Fibroblast of the aortic adventitia (primary cell): ENCODE results near the gene KRT81. TPM values are rescaled to one million over a fixed set of nuclear protein-coding genes. Genes with fewer than 3 reads are reported as not detected.
"Not testable (repeated sequence)": the region's sequence is repeated elsewhere in the genome, so short reads cannot be mapped to it uniquely, and the experiment has no call there.

Source experiments
- DNase-seq: peaks from one replicate; pipeline ENCODE4 v3.0.0-alpha.2; 2010; ENCODE audit warnings: low read depth
- H3K4me3 ChIP-seq: 2 replicates; pipeline ENCODE4 v1.5.1; 2011; ENCODE audit warnings: low read depth, mild to moderate bottlenecking, control low read depth, low read length, moderate library complexity
- total RNA-seq: library from RNA; depleted of rRNA; stranded (reverse); fragments of >200 nt; gene quantifications from 2 replicates; pipeline ENCODE4 v1.2.3, GENCODE V29; 2012; ENCODE audit warnings: low replicate concordance
- TF ChIP-seq, protein P1 (sequence below): IDR thresholded peaks from 2 replicates; pipeline ENCODE4 v1.5.1; 2011; ENCODE audit warnings: mild to moderate bottlenecking, low read length, control low read depth, inconsistent platforms; ENCODE audit not compliant: insufficient read depth

The KRT81 gene
- total RNA-seq, 1 donor: not detected

DNA sequence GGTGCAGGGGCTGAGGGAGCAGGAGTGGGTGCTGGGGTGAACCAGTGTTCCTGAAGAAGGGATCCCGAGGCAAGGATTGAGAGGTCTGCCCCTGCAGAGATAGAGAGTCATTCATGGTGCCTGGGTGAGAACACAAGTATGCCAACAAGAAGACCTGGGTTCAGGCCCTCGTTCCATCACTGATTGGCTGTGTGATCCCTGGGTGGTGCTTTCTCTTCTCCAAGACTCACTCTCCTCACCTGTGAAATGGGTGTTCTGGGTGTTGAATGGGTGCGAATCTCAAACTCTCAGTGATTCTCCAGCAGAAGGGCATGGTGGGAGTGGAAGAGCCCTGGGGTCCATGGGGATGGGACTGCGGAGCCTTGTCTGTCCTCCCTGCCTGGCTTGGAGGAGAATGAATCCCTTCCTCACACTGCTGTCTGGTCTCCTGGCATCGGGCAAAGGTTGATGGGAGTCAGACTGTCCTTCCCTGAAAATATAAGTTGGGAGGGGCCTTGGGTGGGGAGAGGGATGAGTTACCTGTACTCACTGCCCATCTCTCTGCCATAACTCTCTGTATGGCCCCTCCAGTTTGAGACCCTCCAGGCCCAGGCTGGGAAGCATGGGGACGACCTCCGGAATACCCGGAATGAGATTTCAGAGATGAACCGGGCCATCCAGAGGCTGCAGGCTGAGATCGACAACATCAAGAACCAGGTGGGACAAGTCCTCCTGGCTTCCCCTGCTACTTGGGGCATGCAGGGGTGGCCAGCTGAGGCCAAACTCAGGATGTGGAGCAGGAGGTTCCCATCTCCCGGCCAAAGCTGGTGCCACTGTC is 48.7 kb downstream of the KRT81 start:
- DNase-seq: no peak
- TF ChIP-seq, protein P1, sequence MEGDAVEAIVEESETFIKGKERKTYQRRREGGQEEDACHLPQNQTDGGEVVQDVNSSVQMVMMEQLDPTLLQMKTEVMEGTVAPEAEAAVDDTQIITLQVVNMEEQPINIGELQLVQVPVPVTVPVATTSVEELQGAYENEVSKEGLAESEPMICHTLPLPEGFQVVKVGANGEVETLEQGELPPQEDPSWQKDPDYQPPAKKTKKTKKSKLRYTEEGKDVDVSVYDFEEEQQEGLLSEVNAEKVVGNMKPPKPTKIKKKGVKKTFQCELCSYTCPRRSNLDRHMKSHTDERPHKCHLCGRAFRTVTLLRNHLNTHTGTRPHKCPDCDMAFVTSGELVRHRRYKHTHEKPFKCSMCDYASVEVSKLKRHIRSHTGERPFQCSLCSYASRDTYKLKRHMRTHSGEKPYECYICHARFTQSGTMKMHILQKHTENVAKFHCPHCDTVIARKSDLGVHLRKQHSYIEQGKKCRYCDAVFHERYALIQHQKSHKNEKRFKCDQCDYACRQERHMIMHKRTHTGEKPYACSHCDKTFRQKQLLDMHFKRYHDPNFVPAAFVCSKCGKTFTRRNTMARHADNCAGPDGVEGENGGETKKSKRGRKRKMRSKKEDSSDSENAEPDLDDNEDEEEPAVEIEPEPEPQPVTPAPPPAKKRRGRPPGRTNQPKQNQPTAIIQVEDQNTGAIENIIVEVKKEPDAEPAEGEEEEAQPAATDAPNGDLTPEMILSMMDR: no peak

DNA sequence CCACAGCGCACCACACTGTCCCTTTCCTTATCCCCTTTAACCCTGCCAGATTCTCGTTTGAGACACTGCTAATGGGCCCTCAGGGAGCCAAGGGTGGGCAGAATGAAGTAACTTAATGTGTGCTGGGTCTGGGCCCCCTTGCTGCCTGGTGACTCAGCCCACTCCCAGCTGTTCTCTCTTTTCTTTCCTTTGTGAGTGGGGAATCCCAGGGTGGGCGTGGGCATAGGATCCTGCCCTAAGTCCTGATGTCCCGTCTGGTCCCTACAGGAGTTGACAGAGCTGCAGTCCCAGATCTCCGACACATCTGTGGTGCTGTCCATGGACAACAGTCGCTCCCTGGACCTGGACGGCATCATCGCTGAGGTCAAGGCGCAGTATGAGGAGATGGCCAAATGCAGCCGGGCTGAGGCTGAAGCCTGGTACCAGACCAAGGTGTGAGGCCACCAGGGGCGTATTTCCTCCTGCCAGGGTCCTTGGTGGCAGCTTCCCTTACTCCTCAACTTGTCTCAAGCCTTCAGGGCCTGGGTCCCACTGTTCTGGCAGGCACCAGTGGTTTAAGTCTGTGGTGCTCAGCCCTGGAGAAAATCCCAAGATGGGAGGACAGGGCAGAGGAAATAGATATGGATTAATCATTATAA is 50.0 kb downstream of the KRT81 start:
- TF ChIP-seq, protein P1: no peak
- DNase-seq: no peak
- no peak overlapping the region for H3K4me3 ChIP-seq

More for the DNA sequence above, 48.7 kb downstream of the KRT81 start:
- no peak overlapping the region for H3K4me3 ChIP-seq

DNA sequence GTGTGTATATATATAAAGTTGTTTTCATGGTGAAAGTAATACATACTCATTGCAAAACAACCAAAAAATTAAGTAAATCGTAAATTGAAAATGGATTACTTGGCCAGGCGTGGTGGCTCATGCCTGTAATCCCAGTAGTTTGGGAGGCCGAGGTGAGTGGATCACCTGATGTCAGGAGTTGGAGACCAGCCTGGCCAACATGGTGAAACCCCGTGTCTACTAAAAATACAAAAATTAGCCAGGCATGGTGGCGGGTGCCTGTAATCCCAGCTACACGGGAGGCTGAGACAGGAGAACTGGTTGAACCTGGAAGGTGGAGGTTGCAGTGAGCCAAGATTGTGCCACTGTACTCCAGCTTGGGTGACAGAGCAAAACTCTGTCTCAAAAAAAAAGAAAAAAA is 51.1 kb downstream of the KRT81 start:
- not testable (repeated sequence) for H3K4me3 ChIP-seq, DNase-seq

DNA sequence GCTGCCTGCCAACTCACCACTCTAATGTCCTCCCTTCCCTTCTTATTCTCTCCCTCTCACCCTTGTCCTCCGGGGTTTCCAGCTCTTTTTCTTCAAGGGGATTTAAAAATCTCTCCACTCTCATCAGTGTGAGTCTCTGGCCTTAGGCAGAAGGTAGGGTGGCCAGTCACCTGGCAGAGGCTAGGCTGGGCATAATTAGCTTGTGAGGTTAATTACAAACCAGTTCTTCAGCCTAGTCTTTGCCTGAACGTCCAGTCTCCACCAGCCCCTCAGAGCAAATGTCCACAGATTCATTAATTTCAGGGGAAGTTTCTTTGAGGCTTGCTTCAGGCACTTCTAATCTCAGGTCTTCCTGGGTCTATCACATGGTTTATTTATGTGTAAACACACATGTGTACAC is 51.6 kb downstream of the KRT81 start:
- DNase-seq: no peak
- TF ChIP-seq, protein P1: no peak
- H3K4me3 ChIP-seq: no peak overlapping the region

DNA sequence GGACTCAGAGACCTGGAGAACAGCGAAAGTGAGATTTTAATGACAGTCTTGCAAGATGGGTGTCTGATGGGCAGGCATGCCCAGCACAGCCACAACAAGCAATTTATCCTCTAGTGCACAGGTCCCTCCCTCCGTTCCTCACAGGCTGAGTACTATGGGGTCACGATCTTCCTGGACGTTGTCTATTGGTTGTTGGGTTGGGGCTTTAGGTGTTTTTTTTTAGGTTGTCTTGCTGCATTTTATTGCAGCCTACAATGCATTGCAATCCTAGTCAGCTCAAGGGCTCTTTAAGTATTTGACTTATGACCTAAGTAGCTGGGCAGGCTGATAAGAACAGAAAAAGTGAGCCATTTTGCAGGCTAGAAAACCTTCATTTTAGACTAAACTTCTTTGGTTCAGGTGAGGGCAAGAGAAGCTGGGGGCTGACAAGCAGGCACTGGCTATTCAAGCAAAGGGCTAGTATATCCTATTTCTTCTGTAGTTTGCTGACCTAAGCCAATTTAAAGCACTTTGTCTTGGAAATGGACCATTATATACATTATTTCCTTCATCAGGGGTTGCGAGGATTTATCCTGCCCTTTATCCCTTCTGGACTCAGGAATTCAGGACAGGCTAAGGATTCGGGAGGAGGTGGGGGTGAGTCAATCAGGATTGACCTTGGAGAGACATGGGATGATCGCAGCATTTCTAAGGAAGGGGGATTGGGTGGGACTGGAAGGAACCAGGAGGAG is 52.3 kb downstream of the KRT81 start:
- no peak overlapping the region for H3K4me3 ChIP-seq
- no peak for DNase-seq
- TF ChIP-seq, protein P1: no peak

DNA sequence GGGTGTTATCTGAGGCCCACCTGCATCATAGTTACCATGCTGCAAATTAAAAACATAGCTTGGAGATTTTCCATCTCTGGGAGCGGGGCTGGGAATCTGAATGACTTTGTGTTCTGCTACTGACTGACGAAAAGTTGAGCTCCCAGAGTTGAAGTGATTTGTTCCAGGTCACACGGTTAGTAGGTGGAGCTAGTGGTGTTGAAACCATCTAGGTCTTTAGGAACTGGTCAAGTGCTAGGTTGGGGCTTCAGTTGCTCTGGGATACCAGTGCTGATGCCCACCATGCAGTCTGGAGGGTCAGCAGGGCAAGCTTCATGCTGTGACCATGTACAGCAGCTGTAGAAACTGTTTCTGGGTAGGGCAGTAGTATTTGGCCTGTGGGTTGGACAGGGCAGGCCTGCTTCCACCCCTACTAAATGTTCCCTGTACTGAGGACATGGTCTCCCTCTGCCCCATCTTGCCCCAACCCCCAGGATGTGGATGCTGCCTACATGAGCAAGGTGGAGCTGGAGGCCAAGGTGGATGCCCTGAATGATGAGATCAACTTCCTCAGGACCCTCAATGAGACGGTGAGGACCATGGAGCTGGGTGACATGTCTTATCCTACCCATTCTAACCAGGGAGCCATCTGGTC is 53.0 kb downstream of the KRT81 start:
- TF ChIP-seq, protein P1: no peak
- no peak for DNase-seq
- H3K4me3 ChIP-seq: no peak overlapping the region
